Jurkat, Clone E6-1 (cell line): Measurements from ENCODE around the gene CTIF.

Experiments used
- DNase-seq: peaks from one replicate; pipeline ENCODE4 v3.0.0-alpha.2; 2011; ENCODE audit warnings: low read depth, low spot score
- H3K4me3 ChIP-seq: 2 replicates; pipeline ENCODE4 v1.5.1; 2011; ENCODE audit warnings: mild to moderate bottlenecking, low read length, control low read depth, moderate library complexity

The CTIF gene

DNA sequence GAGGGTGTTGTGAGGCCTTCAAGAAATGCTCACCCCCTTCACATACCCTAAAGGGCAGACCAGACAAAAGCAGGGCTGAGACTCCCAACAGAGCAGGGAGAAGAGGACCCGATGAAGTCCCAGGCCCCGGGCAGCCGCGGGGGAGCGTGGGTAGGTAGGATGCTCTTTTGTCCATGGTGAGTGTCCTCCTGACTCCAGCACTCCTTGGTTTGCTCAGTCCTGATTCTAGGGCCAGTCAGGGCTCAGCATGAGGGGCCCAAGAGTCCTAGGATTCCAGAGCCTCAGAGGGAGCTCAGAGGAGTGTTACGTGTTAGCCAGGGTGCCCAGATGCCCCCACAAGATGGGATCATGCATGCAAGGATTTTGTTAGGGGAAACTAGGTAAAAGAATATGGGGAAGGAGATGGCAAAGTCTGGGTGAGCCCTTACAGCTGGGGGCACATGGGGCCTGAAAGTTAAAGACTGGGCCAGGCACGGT, 347.1 kb downstream of the CTIF start:
- no peak overlapping the region for H3K4me3 ChIP-seq
- no peak for DNase-seq

- no peak overlapping the region for H3K4me3 ChIP-seq
- DNase-seq: no peak
Measured at GRCh38 chr18:48886520-48887293, 347.9 kb downstream of the CTIF start.

GRCh38 chr18:48887294-48887904, 348.6 kb downstream of the CTIF start:
- no peak for DNase-seq
- H3K4me3 ChIP-seq: no peak overlapping the region

DNA sequence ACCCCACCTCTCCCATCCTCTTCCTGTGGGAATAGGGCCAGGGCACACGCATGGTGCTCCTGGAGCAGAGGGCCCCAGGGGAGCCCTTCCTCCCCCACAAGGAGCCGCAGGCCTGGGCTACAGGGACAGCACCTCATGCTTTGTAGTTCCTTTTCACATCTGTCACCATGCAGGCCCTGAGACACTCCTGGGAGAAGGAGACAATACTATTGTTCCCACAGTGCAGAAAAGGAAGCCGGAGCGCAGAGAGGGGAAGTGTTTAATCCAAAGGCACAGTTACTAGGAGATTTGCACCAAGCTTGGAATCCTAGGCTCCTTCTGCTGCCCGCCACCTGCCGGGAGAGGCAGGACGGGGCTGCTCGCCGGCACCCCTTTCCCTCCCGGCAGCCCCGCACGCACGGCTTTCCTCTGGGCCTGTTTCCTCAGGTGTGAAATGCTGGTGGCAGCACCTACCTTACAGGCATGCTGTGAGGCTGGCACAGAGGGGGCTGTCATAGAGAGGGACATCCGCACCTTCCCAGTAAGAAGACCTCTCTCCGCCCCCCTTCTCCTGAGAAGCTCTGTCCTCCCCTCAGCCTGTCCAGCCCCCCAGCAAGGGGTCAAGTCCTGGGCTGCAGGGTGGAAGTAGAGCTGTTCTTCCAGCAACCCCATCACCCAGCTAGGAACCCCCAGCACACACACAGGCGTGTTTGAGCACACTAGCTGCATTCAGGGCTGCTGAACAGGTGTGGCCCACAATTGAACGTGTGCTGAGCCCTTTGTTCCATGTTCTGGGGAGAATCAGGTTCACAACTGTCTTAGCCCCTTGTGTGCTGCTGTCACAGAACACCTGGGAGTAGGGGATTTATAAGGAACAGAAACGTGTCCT, 349.3 kb downstream of the CTIF start:
- DNase-seq: no peak
- no peak overlapping the region for H3K4me3 ChIP-seq

DNA sequence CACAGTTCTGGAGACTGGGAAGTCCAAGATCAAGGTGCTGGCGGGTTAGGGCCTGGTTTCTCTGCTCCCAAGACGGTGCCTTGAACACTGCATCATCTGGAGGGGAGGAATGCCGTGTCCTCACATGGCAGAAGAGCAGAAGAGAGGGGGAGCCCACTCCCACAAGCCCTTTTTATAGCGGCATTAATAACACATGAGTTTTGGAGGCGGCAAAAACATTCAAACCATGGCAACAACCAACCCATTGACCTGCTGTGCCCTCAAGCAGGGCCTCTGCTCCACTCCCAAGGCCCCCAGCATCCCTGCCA, 349.9 kb downstream of the CTIF start:
- no peak overlapping the region for H3K4me3 ChIP-seq

GRCh38 chr18:48889115-48889941, 350.5 kb downstream of the CTIF start:
- no peak overlapping the region for H3K4me3 ChIP-seq
- DNase-seq: no peak

More for the DNA sequence above, 349.9 kb downstream of the CTIF start:
- no peak for DNase-seq

GRCh38 chr18:48889981-48890762, 351.3 kb downstream of the CTIF start:
- H3K4me3 ChIP-seq: no peak overlapping the region
- no peak for DNase-seq

- no peak for DNase-seq
- H3K4me3 ChIP-seq: no peak overlapping the region
Measured at GRCh38 chr18:48891721-48892120, 352.9 kb downstream of the CTIF start.

DNA sequence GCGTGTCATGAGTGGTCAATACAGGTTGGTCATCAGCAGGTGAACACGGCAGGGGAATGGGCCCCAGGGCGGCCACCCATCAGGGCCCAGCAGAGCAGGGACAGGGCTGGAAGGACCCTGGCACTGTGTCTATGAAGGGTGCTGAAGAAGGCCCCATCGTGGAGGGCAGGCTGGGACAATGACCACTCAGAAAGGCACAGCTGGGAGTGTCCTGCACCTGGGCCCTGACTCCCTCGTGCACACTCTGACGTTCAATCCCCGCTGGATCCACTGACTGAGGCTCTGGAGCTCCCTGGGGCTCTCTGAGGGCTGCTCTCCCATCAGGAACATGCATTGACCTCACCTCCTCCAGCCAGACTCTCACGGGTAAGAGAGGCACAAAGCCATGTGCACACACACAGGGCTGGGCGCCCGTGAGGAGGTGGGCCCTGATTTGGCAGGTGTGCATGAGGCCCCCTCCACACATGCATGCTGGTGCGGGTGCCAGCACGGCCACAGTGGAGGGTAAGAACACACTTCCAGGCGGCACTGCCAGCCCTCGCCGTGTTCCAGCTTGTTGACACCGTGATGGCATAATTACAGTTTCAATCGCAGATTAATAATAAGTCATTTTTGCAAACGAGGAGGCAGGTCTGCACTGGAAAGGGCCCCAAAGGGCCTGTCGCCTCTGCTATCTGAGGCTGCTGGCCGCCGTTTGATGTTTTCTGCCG, 353.5 kb downstream of the CTIF start:
- DNase-seq: no peak
- H3K4me3 ChIP-seq: no peak overlapping the region

DNA sequence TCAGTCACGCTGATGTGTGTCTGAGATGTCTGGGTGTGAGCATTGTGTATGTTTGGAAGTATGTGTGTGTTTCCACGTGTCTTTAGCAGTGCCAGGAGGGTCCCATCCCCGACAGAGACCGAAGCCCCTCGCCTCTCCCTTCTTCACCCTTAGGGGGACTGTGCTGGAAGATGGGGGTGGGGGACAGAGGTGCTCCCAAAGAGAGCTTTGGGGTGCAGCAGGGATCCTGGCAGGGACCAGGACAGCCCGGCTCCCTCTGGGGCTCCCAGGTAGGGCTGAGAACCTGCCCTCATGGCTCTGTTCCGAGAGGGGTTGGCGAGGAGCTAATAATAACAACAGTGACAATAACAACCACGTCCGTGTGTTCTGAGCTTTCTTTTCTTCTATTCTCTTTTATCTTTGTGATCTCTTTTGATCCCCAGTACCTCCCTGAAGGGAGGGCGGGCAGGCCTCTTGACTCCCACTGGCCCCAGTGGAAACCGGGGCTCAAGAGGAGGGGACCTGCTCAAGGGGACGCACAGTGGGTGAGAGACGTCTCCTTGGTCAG, 354.3 kb downstream of the CTIF start:
- no peak for DNase-seq
- no peak overlapping the region for H3K4me3 ChIP-seq

- DNase-seq: no peak
- no peak overlapping the region for H3K4me3 ChIP-seq
Measured at GRCh38 chr18:48893608-48894600, 355.1 kb downstream of the CTIF start.

GRCh38 chr18:48894799-48895346, 356.0 kb downstream of the CTIF start:
- no peak for DNase-seq

GRCh38 chr18:48896326-48896874, 357.6 kb downstream of the CTIF start:
- no peak for DNase-seq
- H3K4me3 ChIP-seq: no peak overlapping the region

More at GRCh38 chr18:48894799-48895346, 356.0 kb downstream of the CTIF start:
- H3K4me3 ChIP-seq: no peak overlapping the region

GRCh38 chr18:48896875-48897511, 358.2 kb downstream of the CTIF start:
- no peak for DNase-seq
- no peak overlapping the region for H3K4me3 ChIP-seq

DNA sequence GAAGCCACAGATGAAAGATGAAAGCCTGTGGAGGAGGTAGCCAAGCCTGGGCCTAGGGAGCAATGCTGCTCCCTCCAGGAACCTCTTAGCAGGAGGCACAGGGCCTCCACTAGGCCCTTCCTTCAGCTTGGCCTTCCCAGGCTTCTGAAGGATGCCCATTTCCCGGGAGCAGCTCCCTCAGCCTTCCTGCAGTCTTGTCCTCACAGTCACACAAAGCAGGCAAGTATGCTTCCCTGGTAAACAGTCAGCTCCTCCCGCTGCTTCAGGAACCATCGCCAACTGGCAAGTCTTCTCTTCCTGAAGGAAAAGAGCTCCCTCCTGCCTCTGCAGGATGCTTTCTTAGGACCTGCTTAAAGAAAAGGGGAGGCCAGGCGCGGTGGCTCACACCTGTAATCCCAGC, 358.7 kb downstream of the CTIF start:
- DNase-seq: no peak
- H3K4me3 ChIP-seq: no peak overlapping the region
